GM19351 (cell line): ENCODE data around the gene SF3A1.

Source experiments
- ATAC-seq: cut with Tn5 transposase; IDR thresholded peaks from one replicate; pipeline ENCODE4 v1.9.1; 2021; ENCODE audit warnings: mild to moderate bottlenecking, moderate library complexity; ENCODE audit not compliant: unreplicated experiment

SF3A1 gene

GRCh38 chr22:30326255-30326705, 30.4 kb downstream of the SF3A1 start:
- ATAC-seq, result peak; percentile 38

- ATAC-seq, result no peak
Measured at GRCh38 chr22:30325724-30326254, 30.9 kb downstream of the SF3A1 start.

DNA sequence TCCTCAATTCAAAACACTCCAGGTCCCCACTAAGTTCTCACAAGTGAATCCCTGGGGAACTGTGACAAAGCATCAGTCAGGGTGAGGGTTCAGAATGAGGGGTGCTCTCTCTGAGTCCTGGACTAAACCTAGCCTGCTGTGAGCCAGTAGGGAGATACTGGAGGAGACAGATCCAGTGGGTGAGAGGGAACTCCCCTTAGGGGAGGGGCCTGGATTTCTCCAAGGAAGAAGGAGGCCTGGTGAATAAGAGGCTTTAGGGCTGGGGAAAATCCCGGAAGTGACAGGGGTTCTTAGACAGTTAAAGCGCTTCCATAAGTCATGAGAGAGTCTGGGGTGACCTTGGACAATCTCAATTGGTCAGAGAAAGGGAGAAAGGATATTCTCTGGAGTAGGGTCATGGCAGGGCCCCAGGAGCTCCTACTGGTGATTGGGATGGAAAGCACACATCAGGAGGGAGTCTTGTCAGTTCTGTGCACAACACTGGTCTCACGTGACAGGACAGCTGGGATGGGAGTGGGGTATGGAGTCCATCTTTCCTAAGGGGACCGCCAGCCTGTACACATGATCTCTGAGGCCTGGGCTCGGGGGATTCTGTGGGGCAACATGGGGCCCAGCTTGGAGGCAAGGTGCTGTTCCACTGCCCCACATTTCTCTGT, 31.5 kb downstream of the SF3A1 start:
- no peak for ATAC-seq

DNA sequence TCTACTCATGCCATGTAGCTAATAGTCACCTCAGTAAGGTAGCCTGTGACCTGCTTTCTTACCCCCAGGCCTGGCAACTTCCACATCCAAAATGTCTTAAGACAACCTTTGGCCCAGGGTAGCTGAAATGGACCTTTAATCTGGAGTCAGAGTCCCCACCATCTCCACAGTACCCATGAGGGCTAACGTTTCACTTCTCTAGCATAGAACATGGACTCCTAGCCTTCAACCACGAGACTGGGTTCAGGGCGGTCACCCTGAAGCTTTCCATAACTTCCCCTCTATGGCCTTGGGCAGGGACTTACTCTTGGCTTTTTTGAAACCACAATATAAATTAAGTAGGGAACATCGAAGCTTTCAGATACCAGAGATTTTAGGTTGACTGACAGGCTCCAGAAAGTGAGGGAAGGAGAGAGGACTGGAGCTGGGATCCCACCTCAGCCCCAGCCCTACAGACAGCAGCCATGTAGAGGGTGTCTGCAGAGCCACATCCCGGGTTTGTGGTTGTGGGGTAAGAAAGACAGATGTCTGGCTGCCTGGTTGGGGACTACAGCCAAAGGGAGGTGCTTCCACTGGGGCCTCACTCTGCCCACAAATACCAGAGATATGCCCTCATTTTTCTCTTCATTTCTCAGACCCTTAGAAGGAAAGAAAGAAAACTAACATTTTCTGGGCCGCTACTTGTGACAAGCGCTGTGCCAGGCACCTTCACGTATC, 32.5 kb downstream of the SF3A1 start:
- no peak for ATAC-seq

DNA sequence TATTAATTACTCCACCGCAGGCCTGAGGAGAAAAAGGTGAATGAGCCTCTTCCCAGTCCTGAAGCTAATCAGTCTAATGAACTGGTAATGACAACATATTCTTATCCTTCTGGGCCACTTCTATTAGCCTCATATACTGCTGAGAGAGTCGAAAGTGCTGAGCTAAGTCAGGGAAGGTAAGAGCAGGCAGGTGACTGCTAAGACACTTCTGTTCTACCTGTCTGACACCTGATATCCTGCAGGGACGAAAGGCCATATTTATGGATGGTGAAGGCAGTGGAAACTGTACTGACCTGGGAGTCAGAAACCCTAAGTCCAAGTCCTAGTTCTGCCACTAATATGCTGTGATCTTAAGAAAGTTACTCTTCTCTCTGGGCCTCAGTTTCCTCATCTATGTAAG, 33.4 kb downstream of the SF3A1 start:
- no peak for ATAC-seq

GRCh38 chr22:30321461-30321860, 35.2 kb downstream of the SF3A1 start:
- no peak for ATAC-seq

DNA sequence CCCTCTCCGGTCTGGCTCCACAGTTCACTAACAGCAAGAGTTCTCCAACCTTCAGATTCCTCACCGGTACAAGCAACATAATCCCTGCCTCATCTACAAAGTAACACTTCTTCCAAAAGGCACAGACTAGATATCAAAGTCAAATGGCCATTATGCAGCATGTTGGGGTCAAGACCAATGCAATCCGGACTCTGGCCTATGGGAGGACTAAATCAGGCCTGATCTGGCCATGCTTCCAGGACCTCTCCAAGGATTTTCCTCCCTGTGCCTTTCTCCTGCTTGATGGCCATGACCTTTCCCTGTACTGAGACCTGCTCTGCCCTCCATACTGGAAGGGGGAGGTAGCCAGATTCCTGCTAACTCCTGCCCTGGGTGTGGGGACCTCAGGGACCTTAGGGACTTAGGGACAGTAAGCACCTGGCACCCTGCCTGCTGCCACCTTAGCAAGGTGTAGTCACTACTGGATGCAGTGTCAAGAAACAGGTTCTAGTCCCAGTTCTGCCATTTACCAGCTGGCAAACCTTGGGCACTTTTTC, 36.6 kb downstream of the SF3A1 start:
- no peak for ATAC-seq

GRCh38 chr22:30318799-30319419, 37.8 kb downstream of the SF3A1 start:
- ATAC-seq, result no peak

DNA sequence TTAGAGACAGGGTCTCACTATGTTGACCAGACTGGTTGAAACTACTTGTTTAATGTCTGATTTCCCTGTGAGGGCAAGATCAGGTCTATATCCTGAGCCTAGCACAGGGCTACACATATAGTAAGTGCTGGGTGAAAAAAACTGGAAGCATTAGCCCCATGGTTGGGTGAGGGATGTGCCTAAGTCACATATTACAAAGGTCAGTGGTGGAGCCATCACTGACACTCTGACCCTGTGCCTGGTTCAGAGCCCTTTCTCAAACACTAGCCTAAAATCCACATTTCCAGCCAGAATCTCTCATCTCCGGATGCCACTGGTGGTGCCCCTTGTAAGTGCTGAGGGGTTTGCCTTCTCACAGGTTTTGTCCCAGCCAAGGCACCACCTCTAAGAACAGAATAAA, 38.9 kb downstream of the SF3A1 start:
- ATAC-seq, result no peak

GRCh38 chr22:30315962-30316576, 40.6 kb downstream of the SF3A1 start:
- no peak for ATAC-seq

DNA sequence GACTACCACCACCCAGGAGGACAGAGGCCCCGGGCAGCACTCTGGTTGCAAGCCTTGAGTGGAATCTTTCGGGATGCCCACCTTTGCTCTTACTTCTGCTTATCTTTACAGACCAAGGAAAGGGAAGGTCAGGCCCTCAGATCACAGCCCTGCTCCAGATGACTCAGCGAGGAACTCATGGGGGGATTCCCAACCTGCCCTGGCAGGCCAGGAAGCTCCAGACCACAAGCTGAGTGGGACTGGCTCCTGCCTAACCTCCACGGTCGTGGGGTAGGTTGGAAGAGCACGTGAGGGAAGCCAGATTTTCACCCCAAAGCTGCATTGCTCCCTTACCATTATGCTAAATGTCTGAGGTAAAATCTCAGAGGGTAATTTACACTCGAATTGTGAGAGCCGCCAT, 41.8 kb downstream of the SF3A1 start:
- no peak for ATAC-seq

DNA sequence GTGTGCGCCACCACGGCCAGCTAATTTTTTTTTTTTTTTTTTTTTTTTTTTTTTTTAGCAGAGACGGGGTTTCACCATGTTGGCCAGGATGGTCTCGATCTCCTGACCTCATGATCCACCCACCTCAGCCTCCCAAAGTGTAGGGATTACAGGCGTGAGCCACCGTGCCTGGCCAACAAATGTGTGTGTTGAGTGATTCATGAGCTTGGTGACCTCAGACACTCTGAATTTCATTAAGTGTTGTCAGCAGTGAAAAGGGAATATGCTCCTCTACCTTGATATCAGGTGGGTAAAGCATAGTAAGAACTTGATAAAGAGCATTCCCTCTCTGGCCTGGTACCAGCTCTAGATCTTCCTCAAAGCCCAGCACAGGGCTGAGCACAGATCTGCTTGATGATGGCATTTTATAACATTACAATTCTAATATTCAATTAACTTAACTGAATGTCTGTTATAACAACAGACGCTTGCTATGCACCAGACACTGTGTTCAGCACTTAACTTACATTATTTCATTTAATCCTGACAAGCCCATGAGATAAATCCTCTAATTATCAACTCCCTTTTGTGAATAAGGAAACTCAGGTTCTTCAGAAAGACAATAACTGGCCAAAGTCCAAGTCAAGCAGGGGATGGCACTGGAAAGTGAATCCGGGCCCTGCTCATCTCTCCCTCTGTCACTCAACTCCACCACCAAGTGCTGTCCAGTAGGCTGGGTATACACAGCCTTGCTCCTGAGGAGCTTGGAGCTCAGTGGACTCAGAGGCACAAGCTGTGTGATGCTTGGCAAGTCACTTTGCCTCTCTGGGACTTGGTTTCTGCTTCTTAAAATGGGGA, 42.9 kb downstream of the SF3A1 start:
- no peak for ATAC-seq

GRCh38 chr22:30312053-30312452, 44.6 kb downstream of the SF3A1 start:
- no peak for ATAC-seq

GRCh38 chr22:30310881-30311771, 45.6 kb downstream of the SF3A1 start:
- ATAC-seq, result no peak

GRCh38 chr22:30309951-30310741, 46.5 kb downstream of the SF3A1 start:
- peak; percentile 39 for ATAC-seq

DNA sequence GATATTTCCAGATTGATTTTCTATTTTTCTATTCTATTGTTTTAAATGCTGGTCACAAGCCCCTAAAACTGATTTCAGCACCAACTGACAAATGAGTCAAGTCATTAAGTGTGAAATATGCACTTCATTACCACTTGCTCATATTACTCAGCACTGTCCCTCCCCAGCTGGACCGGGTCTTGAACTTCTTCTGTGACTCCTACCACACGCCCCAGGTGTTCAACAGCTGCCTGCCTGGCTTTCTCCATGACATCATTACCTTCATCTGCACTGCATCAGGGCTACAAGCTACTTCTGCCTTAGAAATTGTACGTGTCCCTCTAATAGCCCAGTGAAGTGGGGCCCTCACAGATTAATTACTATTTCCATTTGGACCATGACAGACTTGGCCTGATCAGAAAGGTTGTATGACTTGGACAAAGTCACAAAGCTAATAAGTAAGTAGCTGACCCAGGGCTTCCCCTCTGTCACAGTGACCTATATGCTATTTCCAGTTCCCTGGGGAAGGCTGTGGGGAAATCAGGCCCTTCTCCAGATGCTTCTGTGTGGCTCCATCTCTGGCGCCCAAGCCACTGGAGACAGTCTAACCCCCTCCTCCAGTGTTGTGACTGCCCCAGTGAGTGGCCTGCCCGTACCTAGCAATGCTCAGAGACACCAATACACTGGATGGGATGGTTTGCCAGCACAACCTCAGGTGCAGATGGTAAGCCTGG, 48.0 kb downstream of the SF3A1 start:
- ATAC-seq, result peak; percentile 39

- ATAC-seq, result no peak
Measured at GRCh38 chr22:30308093-30308492, 48.6 kb downstream of the SF3A1 start.

DNA sequence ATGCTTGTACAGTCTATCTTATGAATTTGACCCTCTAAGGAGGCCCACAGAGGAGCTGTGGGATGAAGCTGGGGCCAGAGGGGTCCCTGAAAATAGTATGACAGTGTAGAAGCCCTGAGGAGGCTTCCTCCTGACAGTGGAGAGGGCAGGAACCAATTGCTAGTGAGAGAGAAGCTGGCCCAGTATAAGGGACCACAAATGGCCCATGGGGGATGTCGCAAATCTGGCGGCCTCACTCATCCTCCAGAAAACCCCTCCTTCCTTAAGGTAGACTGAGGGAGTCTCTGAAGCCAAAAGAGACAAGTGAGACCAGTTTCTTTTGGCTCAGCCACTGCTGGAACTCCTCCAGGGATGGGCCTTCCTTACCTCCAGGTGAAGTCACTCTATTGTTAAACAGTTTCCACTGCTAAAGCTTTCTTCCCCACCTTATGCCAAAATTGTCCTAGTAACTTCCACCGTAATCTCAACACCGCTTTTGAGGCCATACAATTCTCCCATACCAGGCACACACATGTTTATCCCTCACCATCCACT, 49.6 kb downstream of the SF3A1 start:
- ATAC-seq, result no peak
